KMS-11 (cell line): ENCODE data around the gene STK24.

Source experiments
- H2AFZ ChIP-seq: fragments of 200-600 bp; sonication (generic); 2 replicates; pipeline ENCODE4 v1.6.1; 2016; ENCODE audit warnings: antibody characterized with exemption, mixed run types, low read depth
- H3K27ac ChIP-seq: fragments of 200-600 bp; sonication (generic); 2 replicates; pipeline ENCODE4 v1.6.1; 2016; ENCODE audit warnings: mild to moderate bottlenecking, mixed run types
- H3K27me3 ChIP-seq: fragments of 200-600 bp; sonication (generic); 2 replicates; pipeline ENCODE4 v1.6.1; 2017; ENCODE audit warnings: mild to moderate bottlenecking, low read depth, mixed run types, moderate library complexity; ENCODE audit not compliant: insufficient read depth
- H3K36me3 ChIP-seq: fragments of 200-600 bp; sonication (generic); 2 replicates; pipeline ENCODE4 v1.6.1; 2017; ENCODE audit warnings: mild to moderate bottlenecking, mixed run types; ENCODE audit not compliant: insufficient read depth
- H3K4me1 ChIP-seq: fragments of 200-600 bp; sonication (generic); 2 replicates; pipeline ENCODE4 v1.6.1; 2016; ENCODE audit warnings: mild to moderate bottlenecking, low read depth, mixed run types; ENCODE audit not compliant: poor library complexity, severe bottlenecking
- H3K4me2 ChIP-seq: fragments of 200-600 bp; sonication (generic); 2 replicates; pipeline ENCODE4 v1.7.0; 2016; ENCODE audit warnings: mild to moderate bottlenecking, mixed run types
- H3K4me3 ChIP-seq: fragments of 200-600 bp; sonication (generic); IDR thresholded peaks from 2 replicates; pipeline ENCODE4 v1.6.1; 2017; ENCODE audit warnings: low read depth, low read length, mixed read lengths; ENCODE audit not compliant: insufficient read depth
- H3K79me2 ChIP-seq: fragments of 200-600 bp; sonication (generic); 2 replicates; pipeline ENCODE4 v1.6.1; 2016; ENCODE audit warnings: low read depth, mixed run types; ENCODE audit not compliant: insufficient read depth
- H3K9ac ChIP-seq: fragments of 200-600 bp; sonication (generic); 2 replicates; pipeline ENCODE4 v1.6.1; 2016; ENCODE audit warnings: mild to moderate bottlenecking, mixed run types
- H4K20me1 ChIP-seq: fragments of 200-600 bp; sonication (generic); 2 replicates; pipeline ENCODE4 v1.6.1; 2016; ENCODE audit warnings: mild to moderate bottlenecking, mixed run types; ENCODE audit not compliant: insufficient read depth
- TF ChIP-seq, protein P1 (sequence below): fragments of 200-600 bp; sonication (generic); conservative IDR thresholded peaks from 2 replicates; pipeline ENCODE4 v1.6.1; 2017; ENCODE audit warnings: low read depth, mild to moderate bottlenecking, antibody characterized with exemption, low read length, moderate library complexity, mixed read lengths

STK24 gene

DNA sequence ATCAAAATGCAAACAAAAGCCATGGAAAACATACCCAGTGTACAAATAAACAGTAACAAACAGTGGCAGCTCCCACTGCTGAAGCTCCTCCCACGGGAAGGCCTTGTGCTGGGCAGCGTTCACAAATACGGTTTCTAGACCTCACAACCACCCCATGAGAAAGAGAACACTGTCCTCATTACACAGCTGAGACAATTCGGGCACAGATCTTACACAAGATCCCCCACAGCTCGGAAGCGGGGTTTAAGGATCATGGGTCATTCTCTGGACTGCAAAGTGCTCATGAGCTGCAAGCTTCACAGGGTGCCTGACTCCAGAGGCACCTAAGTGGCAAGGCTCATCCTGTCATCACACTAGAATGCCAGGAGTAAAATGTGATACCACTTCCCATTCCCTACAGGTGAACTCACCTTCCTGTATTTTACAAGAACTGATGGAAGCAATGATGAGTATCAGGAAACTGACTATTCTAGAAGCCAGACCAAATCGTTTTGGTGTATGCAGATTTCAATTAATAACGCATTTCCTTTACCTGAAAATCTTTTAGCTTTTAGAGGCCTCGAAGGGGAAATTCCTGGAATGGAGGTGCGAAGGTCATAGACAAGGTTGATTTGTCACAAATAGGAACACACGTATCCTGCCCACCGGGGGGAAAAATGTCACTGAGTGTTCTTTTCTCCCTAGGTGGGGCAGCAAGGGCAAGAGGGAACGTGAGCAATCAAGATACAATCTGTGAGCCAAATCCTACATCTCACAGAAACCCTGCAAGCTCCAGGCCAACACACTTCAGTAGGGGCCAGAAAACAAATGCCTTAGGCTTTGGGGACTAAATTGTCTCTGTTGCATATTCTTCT is 41.2 kb downstream of the STK24 start:
- Histone ChIP-seq H3K4me2 (no peak overlapping the region), H3K4me3 (no peak overlapping the region), H4K20me1 (no peaks in the 10 kb centered on the region; the same call in 1 of the 2 replicates), H3K9ac (no peak overlapping the region), H3K79me2 (peaks cover 65% of the 10 kb centered on the region; the same call in 1 of the 2 replicates), H3K27ac (no peak overlapping the region), H2AFZ (no peak overlapping the region), H3K36me3 (no peaks in the 10 kb centered on the region), H3K27me3 (no peaks in the 10 kb centered on the region), H3K4me1 (peaks cover 23% of the 10 kb centered on the region)
- TF ChIP-seq, protein P1, sequence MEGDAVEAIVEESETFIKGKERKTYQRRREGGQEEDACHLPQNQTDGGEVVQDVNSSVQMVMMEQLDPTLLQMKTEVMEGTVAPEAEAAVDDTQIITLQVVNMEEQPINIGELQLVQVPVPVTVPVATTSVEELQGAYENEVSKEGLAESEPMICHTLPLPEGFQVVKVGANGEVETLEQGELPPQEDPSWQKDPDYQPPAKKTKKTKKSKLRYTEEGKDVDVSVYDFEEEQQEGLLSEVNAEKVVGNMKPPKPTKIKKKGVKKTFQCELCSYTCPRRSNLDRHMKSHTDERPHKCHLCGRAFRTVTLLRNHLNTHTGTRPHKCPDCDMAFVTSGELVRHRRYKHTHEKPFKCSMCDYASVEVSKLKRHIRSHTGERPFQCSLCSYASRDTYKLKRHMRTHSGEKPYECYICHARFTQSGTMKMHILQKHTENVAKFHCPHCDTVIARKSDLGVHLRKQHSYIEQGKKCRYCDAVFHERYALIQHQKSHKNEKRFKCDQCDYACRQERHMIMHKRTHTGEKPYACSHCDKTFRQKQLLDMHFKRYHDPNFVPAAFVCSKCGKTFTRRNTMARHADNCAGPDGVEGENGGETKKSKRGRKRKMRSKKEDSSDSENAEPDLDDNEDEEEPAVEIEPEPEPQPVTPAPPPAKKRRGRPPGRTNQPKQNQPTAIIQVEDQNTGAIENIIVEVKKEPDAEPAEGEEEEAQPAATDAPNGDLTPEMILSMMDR, result no peak

DNA sequence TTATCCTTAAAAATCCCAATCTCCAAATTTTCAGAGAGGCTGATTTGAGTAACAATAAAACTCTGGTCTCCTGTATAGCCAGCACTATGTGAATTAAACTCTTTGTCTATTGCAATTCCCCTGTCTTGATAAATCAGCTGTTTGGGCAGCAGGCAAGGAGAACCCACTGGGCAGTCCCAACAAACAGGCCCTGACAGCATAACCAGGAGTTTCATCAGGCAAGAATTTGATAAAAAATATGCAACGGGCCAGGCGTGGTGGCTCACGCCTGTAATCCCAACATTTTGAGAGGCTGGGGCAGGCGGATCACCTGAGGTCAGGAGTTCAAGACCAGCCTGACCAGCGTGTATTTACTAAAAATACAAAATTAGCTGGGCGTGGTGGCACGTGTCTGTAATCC is 42.1 kb downstream of the STK24 start:
- no peaks in the 10 kb centered on the region; the same call in 1 of the 2 replicates for H4K20me1 ChIP-seq
- H3K79me2 ChIP-seq, result peaks cover 65% of the 10 kb centered on the region; the same call in 1 of the 2 replicates
- no peak overlapping the region for H2AFZ ChIP-seq
- peaks cover 14% of the 10 kb centered on the region for H3K4me1 ChIP-seq
- no peaks in the 10 kb centered on the region for H3K27me3 ChIP-seq
- H3K27ac ChIP-seq, result no peak overlapping the region
- no peak overlapping the region for H3K9ac ChIP-seq
- TF ChIP-seq, protein P1, result no peak
- H3K4me3 ChIP-seq, result no peak overlapping the region
- H3K4me2 ChIP-seq, result no peak overlapping the region
- no peaks in the 10 kb centered on the region for H3K36me3 ChIP-seq

- H3K9ac ChIP-seq, result no peak overlapping the region
- TF ChIP-seq, protein P1, result no peak
- H2AFZ ChIP-seq, result no peak overlapping the region
- H4K20me1 ChIP-seq, result no peaks in the 10 kb centered on the region; the same call in 1 of the 2 replicates
- H3K36me3 ChIP-seq, result no peaks in the 10 kb centered on the region
- peaks cover 65% of the 10 kb centered on the region; the same call in 1 of the 2 replicates for H3K79me2 ChIP-seq
- no peak overlapping the region for H3K4me2 ChIP-seq
- peaks cover 5% of the 10 kb centered on the region for H3K4me1 ChIP-seq
- H3K4me3 ChIP-seq, result no peak overlapping the region
- no peaks in the 10 kb centered on the region for H3K27me3 ChIP-seq
- H3K27ac ChIP-seq, result no peak overlapping the region
Observed at GRCh38 chr13:98533912-98534311, 43.0 kb downstream of the STK24 start.

- Histone ChIP-seq H4K20me1 (no peaks in the 10 kb centered on the region; the same call in 1 of the 2 replicates), H3K4me1 (peaks cover 6% of the 10 kb centered on the region), H3K79me2 (peaks cover 78% of the 10 kb centered on the region), H3K27me3 (no peaks in the 10 kb centered on the region), H3K4me3 (no peak overlapping the region), H3K9ac (no peak overlapping the region), H3K4me2 (no peak overlapping the region), H2AFZ (no peak overlapping the region), H3K36me3 (no peaks in the 10 kb centered on the region), H3K27ac (no peak overlapping the region)
- TF ChIP-seq, protein P1, result no peak
Observed at GRCh38 chr13:98532254-98532653, 44.7 kb downstream of the STK24 start.
